ENCODE measurements around the gene SLC39A6. TPM values are rescaled to one million over a fixed set of nuclear protein-coding genes. Genes with fewer than 3 reads are reported as not detected.

Gene SLC39A6
- polyA plus RNA-seq, 1 donor from 2014 or later: 298 TPM

DNA sequence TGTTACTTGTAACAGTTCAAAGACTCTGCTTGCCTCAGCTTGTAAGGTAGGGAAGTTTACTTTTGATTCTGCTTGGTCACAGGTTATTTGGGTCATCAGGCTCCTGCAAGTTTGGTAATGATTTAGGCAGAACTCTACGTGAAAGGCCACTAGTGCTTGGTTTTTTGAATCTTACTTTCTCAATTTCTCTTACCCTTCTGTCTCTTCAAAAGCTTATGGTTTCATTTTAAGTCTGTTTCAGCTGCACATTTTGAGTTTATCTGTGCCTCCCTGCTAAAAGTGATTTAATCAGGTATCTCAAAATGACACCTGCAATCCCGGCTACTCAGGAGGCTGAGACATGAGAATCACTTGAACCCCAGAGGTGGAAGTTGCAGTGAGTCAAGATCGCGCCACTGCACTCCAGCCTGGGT is 31.8 kb upstream of the SLC39A6 start:
- H3K27me3 ChIP-seq (ENCODE audit: insufficient read depth, low read depth, low read length): no peaks in the 10 kb centered on the region
- no peak overlapping the region for H3K27ac ChIP-seq (ENCODE audit: low read length)
- no peak overlapping the region for H3K4me2 ChIP-seq (ENCODE audit: low read length)
- no peak overlapping the region for H3K4me3 ChIP-seq (ENCODE audit: low read length)
- H3K9ac ChIP-seq (ENCODE audit: low read length): no peak overlapping the region
- no peaks in the 10 kb centered on the region for H3K9me2 ChIP-seq (ENCODE audit: insufficient read depth, low read length)
- no peaks in the 10 kb centered on the region for H3K36me3 ChIP-seq (ENCODE audit: insufficient read depth, low read length)
- H3F3A ChIP-seq (ENCODE audit: insufficient read depth, low read length, poor library complexity, severe bottlenecking): no peaks in the 10 kb centered on the region
- no peaks in the 10 kb centered on the region for H3K79me2 ChIP-seq (replicated peaks; ENCODE audit: insufficient read depth, low read length)
- no peaks in the 10 kb centered on the region for H4K20me1 ChIP-seq (ENCODE audit: insufficient read depth)
- TF ChIP-seq TAF1 (IDR thresholded peaks at IDR 0.05; ENCODE audit: low read depth) (no peak), SMC3 (conservative IDR thresholded peaks at IDR 0.05; ENCODE audit: poor library complexity) (no peak), EP300 (conservative IDR thresholded peaks at IDR 0.05; ENCODE audit: poor library complexity, severe bottlenecking) (no peak), EZH2 (IDR thresholded peaks at IDR 0.05; ENCODE audit: borderline replicate concordance, insufficient read depth, low read length, poor library complexity, severe bottlenecking) (no peak), MXI1 (conservative IDR thresholded peaks at IDR 0.05; ENCODE audit: poor library complexity, severe bottlenecking) (no peak), POLR2AphosphoS5 (IDR thresholded peaks at IDR 0.05) (no peak)
- TF ChIP-seq, protein P1, sequence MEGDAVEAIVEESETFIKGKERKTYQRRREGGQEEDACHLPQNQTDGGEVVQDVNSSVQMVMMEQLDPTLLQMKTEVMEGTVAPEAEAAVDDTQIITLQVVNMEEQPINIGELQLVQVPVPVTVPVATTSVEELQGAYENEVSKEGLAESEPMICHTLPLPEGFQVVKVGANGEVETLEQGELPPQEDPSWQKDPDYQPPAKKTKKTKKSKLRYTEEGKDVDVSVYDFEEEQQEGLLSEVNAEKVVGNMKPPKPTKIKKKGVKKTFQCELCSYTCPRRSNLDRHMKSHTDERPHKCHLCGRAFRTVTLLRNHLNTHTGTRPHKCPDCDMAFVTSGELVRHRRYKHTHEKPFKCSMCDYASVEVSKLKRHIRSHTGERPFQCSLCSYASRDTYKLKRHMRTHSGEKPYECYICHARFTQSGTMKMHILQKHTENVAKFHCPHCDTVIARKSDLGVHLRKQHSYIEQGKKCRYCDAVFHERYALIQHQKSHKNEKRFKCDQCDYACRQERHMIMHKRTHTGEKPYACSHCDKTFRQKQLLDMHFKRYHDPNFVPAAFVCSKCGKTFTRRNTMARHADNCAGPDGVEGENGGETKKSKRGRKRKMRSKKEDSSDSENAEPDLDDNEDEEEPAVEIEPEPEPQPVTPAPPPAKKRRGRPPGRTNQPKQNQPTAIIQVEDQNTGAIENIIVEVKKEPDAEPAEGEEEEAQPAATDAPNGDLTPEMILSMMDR (IDR thresholded peaks at IDR 0.05; ENCODE audit: poor library complexity, severe bottlenecking): no peak
- TF ChIP-seq, protein P2, sequence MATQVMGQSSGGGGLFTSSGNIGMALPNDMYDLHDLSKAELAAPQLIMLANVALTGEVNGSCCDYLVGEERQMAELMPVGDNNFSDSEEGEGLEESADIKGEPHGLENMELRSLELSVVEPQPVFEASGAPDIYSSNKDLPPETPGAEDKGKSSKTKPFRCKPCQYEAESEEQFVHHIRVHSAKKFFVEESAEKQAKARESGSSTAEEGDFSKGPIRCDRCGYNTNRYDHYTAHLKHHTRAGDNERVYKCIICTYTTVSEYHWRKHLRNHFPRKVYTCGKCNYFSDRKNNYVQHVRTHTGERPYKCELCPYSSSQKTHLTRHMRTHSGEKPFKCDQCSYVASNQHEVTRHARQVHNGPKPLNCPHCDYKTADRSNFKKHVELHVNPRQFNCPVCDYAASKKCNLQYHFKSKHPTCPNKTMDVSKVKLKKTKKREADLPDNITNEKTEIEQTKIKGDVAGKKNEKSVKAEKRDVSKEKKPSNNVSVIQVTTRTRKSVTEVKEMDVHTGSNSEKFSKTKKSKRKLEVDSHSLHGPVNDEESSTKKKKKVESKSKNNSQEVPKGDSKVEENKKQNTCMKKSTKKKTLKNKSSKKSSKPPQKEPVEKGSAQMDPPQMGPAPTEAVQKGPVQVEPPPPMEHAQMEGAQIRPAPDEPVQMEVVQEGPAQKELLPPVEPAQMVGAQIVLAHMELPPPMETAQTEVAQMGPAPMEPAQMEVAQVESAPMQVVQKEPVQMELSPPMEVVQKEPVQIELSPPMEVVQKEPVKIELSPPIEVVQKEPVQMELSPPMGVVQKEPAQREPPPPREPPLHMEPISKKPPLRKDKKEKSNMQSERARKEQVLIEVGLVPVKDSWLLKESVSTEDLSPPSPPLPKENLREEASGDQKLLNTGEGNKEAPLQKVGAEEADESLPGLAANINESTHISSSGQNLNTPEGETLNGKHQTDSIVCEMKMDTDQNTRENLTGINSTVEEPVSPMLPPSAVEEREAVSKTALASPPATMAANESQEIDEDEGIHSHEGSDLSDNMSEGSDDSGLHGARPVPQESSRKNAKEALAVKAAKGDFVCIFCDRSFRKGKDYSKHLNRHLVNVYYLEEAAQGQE (IDR thresholded peaks at IDR 0.05; ENCODE audit: borderline replicate concordance): no peak
- no peaks in the 10 kb centered on the region for H3K9me3 ChIP-seq (ENCODE audit: low read length)
- H2AFZ ChIP-seq (ENCODE audit: low read depth, low read length): no peak overlapping the region

DNA sequence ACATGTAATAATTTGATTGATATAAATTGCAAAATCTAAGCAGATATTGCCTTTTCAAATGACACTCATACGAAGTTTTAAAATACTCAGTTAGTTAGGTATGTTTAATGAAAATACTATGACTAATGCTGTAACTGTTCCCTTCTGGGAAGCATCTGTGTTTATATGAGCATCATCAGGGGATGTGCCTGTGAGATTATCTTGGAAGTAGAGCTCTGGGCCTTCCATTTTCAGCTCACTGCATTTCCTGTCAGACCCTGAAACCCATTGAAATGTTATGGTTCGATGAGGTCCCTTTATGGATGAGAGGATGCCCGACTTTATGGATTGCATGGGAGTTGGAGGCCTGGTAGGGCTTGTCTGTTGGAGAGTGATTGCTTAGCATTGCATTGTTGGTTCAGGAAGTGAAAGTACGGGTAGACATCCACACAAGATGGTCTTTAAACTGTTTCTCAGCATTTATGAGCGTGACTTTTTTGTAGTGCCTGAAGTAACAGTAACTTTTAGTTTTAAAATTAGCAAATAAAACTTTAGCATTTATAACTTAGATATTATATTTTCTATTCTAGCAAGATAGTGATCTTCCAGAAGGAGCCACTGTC is 29.2 kb upstream of the SLC39A6 start:
- no peak overlapping the region for H3K4me3 ChIP-seq (ENCODE audit: low read length)
- H3K4me2 ChIP-seq (ENCODE audit: low read length): no peak overlapping the region
- H2AFZ ChIP-seq (ENCODE audit: low read depth, low read length): no peak overlapping the region
- H3K9ac ChIP-seq (ENCODE audit: low read length): no peak overlapping the region
- H3K9me3 ChIP-seq (ENCODE audit: low read length): no peaks in the 10 kb centered on the region
- H3K9me2 ChIP-seq (ENCODE audit: insufficient read depth, low read length): no peaks in the 10 kb centered on the region
- no peaks in the 10 kb centered on the region for H4K20me1 ChIP-seq (ENCODE audit: insufficient read depth)
- no peaks in the 10 kb centered on the region for H3F3A ChIP-seq (ENCODE audit: insufficient read depth, low read length, poor library complexity, severe bottlenecking)
- H3K36me3 ChIP-seq (ENCODE audit: insufficient read depth, low read length): peaks cover 3% of the 10 kb centered on the region
- H3K27ac ChIP-seq (ENCODE audit: low read length): no peak overlapping the region
- TF ChIP-seq SMC3 (conservative IDR thresholded peaks at IDR 0.05; ENCODE audit: poor library complexity) (no peak), EP300 (conservative IDR thresholded peaks at IDR 0.05; ENCODE audit: poor library complexity, severe bottlenecking) (no peak), EZH2 (IDR thresholded peaks at IDR 0.05; ENCODE audit: borderline replicate concordance, insufficient read depth, low read length, poor library complexity, severe bottlenecking) (no peak), RAD21 (conservative IDR thresholded peaks at IDR 0.05) (no peak), MXI1 (conservative IDR thresholded peaks at IDR 0.05; ENCODE audit: poor library complexity, severe bottlenecking) (no peak), POLR2AphosphoS5 (IDR thresholded peaks at IDR 0.05) (no peak), TAF1 (IDR thresholded peaks at IDR 0.05; ENCODE audit: low read depth) (no peak)
- TF ChIP-seq, protein P1 (IDR thresholded peaks at IDR 0.05; ENCODE audit: poor library complexity, severe bottlenecking): no peak
- TF ChIP-seq, protein P2 (IDR thresholded peaks at IDR 0.05; ENCODE audit: borderline replicate concordance): no peak
- H3K27me3 ChIP-seq (ENCODE audit: insufficient read depth, low read depth, low read length): no peaks in the 10 kb centered on the region
- H3K79me2 ChIP-seq (replicated peaks; ENCODE audit: insufficient read depth, low read length): no peaks in the 10 kb centered on the region
